ENCODE measurements around the gene POU2AF1.

- TF ChIP-seq ZBTB25 (CRISPR knock-in tag; IDR thresholded peaks at IDR 0.05) = no peak
- no peak for TF ChIP-seq MYPOP (CRISPR knock-in tag; IDR thresholded peaks at IDR 0.05)
- no peak for TF ChIP-seq ARHGAP35 (CRISPR knock-in tag; IDR thresholded peaks at IDR 0.05; ENCODE audit: borderline replicate concordance)
These were observed 7.6 kb upstream of the POU2AF1 start for GRCh38 chr11:111386611-111387150.
